ENCODE measurements around the gene NEDD1.

NEDD1 gene, protein sequence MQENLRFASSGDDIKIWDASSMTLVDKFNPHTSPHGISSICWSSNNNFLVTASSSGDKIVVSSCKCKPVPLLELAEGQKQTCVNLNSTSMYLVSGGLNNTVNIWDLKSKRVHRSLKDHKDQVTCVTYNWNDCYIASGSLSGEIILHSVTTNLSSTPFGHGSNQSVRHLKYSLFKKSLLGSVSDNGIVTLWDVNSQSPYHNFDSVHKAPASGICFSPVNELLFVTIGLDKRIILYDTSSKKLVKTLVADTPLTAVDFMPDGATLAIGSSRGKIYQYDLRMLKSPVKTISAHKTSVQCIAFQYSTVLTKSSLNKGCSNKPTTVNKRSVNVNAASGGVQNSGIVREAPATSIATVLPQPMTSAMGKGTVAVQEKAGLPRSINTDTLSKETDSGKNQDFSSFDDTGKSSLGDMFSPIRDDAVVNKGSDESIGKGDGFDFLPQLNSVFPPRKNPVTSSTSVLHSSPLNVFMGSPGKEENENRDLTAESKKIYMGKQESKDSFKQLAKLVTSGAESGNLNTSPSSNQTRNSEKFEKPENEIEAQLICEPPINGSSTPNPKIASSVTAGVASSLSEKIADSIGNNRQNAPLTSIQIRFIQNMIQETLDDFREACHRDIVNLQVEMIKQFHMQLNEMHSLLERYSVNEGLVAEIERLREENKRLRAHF

DNA sequence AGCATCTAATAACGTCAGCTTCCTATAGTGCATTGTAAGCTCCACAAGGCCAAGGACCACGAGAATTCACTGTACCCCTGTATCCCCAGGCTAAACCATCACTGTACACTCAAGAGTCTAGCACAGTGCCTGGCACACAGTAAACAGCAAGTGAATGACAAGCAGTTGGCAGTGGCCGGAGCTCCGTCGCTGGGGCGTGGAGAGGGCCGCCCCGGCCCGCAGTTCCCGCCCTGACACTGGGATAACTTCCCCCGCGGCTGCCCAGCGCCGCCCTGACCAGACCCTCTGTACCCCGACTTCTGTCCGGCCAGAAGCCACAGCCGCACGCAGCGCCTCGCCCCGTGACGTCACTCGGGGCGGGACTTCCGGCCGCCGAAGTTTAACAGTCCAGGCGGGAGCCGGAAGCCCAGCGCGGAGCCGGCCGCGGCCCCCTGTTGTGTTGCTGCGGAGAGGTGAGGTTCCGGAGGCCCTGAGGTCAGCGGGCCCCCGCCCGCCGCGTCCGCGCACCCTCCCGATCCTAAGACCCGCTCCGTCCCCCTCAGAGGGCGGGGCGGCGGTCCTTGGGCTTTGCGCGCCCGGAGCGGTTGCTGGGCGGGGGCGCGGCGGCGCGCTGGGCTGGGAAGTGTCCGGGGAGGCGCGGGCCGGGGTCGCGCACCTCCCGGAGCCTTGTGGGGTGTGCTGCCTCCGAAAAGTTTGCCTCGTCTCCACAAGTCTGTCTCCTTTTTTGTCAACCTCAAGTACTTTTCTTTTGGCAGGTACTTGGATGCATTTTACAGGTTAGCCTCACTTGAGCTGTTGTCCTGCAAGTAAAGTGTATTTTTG, at the start of gene NEDD1:
TSS of gene NEDD1 (plus strand) at position 409 of the 822 bp plus-strand sequence. CDS start 2,503 bp downstream, outside the sequence.
- peak in 52 of 56 donors; percentile 7 to 88 (median 64) for DNase-seq

DNA sequence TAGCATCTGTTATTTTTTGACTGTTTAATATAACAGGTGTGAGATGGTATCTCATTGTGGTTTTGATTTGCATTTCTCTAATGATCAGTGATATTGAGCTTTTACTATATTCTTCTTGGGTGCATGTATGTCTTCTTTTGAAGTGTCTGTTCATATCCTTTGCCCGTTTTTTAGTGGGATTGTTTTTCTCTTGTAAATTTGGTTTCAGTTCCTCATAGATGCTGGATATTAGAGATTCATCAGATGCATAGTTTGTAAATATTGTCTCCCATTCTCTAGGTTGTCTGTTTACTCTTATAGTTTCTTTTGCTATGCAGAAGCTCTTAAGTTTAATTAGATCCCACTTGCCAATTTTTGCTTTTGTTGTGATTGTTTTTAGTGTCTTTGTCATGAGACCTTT, 48.9 kb upstream of the NEDD1 start:
- no peak for DNase-seq

DNA sequence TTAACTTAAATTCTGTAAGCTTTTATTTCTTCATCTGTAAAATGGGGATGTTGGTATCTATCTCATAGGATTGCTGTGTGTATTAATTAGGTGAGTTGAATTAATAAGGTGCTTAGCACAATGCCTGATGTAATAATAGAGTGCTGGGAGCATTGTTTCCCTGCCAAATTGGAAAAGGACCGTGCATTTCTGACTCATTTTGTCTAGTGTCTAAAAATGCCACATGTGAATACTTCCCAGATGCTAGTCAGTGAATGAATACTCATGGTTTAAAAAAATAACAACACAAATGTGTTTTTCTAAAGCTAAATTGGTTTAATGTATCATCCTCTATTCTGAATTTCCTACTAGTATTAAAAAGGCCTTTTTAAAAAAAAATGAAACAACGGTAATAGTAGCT, 45.4 kb upstream of the NEDD1 start:
- DNase-seq = no peak

DNA sequence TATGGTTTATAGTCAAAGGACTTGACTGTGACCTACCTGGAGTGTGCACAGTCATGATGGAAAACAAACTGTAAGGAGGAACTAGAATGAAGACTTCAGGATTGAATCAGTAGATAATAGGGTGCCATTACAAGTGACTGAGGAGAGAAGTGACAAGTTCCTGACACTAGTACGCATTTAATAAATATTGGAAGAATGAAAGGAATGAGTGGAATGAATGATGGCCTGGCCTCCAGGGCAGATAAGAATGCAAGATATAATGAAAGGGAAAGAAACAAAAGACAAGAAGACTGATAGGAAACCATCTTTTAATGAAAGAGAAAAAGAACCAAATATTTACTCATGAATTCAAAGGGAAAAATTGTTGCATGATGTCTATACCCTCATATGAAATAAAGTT, 44.7 kb upstream of the NEDD1 start:
- no peak for DNase-seq

DNA sequence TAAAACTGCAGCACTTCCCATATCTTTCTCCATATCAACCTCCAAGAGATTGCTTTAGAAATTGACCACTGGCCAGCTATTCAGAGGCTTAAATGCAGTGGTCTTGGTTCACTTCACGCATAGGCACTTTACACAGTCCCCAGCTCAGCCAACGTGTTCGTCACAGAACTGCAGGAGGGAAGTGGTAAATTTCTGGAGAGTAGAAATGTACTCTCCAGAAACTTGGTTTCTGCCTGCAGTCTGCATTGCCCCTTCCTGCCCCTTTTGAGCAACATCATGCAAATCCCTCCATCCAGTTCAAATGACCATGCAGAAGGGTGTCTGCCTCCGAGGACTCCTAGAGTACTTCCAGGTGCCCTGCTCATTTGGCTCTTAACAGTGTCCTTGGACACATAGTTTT, 42.7 kb upstream of the NEDD1 start:
- no peak for DNase-seq

DNA sequence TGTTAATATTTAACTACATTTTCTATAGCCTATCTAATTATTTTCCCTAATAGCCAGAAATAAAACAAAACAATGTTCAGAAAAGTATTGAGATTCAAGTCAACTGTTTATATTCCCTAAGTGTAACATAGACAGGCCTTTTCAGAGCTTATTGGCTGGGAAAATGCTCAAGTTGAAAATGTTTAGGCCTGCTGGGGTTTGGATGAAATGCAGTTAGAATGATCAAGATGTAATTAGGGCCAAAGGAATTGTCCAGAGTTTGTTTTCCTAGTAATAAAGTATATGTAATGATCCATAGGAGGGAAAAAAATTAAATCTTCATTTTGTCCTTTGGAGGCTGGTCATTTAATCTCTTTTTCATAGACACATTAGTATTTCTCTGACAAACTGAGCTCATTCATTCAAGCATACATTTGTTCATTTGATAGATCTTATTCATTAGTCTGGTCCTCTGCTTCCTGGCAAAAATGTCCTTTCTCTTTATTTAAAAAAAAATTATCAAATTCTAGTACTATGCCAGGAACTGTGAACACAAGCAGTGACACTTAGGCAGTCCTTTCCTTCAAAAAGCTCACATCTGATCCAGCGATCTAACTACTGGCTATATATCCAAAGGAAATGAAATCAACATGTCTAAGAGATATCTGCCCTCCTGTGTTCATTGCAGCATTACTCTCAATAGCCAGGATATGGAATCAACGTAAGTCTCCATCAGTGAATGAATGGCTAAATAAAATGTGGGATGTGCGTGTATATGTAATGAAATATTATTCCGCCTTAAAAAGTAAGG, 40.1 kb upstream of the NEDD1 start:
- DNase-seq = no peak

DNA sequence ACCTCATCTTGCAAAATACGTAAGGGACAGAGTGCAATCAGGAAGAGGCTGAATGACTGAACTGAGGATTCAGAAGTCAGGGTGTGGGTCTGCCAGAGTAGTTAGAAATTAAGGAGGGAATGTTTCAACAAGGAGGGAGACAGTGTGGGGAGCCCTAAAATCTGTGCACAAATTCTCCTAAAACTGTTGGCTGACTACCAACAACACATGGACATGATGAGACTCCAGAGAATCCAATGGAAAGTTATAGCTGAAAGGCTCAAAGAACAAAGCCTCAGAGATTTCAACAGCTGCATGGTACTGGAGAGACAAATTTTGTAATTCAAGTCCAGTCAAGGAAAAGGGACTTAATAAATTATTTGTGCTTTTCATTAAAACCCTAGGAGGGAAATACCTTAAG, 36.1 kb upstream of the NEDD1 start:
- DNase-seq = no peak

DNA sequence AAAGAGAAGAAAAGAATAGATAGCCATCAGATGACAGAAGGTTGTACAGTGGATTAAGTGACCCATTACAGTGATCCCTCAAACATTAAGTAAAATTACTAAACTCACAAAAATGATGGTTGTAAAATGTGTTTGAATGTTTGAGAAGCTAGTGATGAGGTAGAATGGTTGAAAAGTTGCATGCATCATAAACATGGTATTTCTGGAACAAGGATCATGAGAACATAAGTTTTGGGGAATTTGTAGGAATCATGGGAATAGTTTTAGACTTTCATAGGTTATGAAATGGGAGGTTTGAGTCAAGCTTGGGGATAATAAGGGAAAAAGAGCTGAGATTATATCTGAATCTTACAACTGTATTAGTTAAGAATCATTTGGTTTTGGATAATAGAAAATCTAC, 34.1 kb upstream of the NEDD1 start:
- DNase-seq = no peak

DNA sequence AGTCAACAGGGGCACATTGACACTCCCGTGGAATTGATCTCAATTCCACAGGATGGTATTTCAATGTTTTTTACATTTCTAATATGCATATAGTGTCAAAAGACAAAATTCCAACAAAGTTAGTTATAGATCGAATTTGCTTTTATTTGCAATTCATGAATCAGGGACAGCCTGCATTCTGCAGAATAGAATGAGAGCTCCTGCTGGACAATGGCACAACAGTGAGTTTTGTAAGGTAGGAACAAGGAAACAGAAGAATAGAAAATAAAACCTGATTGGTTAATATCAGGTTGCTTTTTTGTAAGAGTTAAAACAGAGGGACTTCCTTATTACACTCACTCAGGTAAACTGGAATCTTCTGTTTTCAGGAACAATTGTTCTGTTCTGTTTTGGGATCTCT, 32.8 kb upstream of the NEDD1 start:
- no peak for DNase-seq

DNA sequence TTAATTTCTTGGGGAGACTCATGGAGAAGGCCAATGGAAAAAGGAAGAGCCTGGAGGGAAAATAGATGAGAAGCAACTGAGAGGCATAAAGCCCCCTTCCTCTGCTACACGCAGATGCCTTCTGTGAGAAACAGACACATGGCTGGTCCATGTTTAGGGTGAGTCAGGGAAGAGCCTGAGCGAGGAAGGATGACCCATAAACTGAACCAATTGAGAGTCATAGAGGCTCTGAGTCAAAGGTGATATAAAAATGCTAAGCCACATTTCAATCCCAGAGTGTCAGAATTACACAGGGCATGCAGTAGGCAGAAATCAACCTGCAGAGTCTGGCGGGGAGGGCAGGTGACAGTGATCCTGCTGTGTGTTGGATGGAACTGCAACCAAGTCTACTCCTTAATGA, 30.1 kb upstream of the NEDD1 start:
- DNase-seq = no peak

DNA sequence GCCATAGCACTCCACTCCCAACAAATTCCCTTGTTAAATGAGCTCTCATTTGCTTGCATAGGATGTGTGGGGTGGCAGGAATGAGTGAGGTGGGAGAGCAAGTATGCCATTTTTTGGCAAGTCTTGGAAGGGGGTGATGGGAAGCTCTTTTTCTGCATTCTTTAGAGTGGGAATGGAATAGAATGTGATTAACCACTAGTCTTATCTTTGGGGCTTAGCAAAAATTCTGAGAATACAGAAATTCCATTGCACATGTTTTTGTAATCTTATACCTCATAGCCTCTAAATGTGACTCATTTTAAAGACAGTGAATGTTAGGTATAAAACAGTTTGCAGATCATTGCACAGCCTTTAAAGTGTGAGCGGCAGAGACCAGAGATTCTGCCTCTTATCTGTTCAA, 28.4 kb upstream of the NEDD1 start:
- no peak for DNase-seq

DNA sequence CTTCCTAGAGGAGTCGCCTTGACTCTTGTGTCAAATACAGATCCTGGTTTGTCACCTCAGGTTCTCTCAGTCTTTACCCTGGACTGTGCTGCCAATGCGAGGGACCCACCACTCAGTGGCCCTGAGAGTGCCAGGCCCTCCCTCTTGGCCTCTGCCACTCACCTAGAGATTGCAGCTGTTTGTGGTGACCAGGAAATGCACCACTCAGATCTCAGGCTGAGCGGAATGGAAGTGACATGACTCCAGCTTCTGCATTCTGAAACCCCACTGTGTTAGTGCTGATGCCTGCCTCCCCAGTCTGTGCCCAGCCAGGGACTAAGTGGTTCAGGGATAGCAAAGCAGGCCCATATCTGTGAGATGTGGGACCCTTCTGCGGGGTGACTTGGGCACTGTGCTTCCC, 27.8 kb upstream of the NEDD1 start:
- no peak for DNase-seq

DNA sequence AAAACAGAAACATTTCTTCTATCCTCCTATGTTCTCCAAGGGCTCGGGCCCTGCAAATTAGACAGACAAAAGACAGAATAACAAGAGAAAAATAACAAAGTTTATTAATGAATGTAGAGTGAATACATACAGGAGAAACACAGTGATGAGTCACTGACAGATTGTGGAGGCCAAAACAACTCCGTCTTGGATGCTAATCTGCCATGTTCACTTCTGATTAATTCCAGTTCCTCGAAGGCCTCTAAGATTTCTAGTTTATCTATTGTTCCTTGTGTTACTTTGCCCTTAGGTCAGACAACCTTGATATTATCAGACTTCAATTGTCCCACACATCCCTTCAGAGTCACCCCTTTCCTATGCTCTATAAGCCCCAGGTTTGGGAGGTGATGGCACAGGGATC, 26.8 kb upstream of the NEDD1 start:
- no peak for DNase-seq

DNA sequence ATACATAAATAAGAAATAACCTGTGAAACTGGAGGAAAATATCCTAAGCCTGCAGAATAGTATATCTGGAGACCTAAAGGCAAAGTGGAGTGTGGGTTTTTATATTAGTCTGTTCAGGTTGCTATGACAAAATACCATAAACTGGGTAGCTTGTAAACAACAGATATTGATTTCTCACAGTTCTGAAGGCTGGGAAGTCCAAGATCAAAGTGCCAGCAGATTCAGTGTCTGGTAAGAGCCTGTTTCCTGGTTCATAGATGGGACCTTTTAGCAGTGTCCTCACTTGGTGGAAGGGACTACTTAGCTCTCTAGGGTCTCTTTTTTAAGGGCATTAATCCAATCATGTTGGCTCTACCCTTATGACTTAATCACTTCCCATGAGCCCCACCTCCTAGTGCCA, 25.4 kb upstream of the NEDD1 start:
- DNase-seq = no peak

DNA sequence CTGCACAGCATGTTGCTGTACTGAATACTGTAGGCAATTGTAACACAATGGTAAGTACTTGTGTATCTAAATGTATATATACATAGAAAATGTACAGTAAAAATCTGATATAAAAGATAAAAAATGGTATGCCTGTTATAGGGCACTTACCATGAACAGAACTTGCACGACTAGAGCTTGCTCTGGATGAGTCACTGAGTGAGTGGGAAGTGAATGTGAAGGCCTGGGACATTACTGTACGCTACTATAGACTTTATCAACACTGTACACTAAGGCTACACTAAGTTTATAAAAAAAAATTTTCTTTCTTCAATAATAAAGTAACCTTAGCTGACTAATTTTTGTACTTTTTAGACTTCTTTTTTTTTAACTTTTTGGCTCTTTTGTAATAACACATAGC, 24.2 kb upstream of the NEDD1 start:
- no peak for DNase-seq

DNA sequence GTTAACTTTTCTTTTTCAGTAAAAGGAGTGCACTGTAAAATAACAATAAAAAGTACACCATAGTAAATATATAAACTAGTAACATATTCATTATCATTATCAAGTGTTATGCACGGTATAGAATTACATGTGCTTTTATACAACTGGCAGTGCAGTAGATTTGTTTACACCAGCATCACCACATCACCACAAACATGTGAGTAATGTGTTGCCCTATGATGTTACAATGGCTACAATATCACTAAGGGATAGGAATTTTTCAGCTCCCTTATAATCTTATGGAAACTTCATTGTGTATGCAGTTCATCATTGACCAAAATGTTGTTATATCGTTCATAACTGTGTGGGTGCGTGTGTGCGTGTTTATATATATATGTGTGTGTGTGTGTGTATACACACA, 23.5 kb upstream of the NEDD1 start:
- DNase-seq = no peak

DNA sequence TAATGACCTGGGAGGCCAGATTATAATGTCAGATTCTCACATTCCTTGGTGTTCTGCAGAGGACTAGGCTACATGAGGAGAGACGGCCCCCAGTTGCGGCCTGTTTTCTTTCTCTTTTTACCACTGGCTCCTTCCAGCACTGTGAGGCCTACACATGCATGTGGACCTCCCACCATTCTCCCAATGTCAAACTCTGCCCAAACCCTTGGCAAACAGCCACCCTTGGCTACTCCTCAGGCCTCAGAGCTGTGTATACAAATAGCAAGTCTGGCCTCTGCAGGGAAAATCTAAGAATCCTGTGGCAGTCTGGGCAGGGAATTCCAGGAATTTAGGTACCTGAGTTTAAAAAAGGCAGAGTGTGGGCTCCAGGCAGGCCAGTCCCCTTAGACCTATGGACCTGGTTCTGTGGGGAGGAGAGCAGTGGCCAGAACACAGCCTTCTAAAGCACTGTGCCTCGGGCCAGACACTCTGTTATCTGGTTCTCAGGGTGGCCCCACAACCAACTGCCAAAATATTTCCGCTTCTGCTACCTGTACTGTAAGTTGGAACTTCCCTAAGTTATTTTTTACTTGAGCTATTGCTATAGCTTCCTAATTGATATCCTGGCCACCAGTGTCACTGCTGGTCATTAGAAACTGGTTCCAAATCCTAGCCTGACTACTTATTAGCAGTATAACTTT, 19.9 kb upstream of the NEDD1 start:
- peak in 32 of 56 donors; percentile 1 to 80 (median 17) for DNase-seq

DNA sequence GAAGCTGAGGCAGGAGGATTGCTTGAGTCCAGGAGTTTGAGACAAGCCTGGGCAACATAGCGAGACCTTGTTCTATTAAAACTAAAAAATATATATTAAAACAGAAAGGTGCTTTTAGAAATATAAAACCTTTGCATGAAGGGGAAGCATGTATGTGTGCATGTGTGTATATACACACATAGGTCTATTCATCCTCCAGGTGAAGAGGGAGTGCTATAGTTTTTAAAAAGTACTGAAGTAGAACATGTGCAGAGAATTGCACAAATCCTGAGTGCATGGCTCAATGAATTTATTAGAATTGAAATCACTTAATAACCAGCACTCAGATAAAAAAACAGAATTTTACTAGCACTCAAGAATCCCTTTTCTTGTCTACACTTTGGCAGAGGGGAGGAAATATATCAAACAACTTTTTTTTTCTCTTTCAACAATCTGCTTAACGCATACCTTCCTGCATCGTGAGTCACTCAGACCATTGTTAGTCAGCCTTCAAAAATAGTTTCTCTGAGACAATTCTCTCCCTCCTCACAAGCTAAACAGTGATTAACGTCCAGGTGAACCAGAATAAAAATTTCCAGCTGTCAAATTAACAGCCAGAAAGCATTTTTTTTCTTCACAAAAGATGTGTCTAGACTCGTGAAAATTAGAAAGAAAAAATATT, 17.7 kb upstream of the NEDD1 start:
- no peak for DNase-seq

DNA sequence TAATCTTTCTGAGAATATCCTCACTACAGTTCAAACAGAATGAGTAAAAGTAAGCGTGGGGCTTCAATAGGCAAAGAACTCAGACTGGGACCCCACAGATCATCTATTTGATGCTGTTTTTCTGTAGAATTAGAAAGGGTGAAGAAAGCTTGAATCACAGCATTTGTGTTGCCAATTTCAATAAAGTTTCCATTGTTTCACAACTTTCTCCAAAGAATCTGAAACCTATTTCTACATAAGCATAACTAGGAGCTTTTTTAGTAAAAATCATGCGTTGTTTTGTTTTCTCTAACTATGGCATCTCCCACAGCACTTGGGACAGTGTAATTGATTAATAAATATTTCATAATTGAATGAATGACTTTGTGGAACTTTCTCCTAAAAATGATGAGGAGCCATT, 16.7 kb upstream of the NEDD1 start:
- DNase-seq = no peak

DNA sequence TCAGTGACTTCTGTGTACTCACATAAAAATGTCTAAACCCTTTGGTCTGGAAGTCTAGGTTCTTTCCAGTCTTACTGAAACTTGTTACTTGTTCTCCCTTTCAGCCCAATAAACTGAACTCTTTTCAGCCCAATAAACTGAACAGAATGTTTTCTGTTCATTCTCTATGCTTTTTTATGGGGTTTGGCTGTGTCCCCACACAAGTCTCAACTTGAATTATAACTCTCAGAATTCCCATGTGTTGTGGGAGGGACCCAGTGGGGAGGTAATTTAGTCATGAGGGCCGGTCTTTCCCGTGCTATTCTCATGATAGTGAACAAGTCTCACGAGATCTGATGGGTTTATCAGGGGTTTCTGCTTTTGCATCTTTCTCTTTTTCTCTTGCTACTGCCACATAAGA, 15.0 kb upstream of the NEDD1 start:
- DNase-seq = no peak
